IMR-90 (cell line): Measurements from ENCODE around the gene AHCYL2. TPM values are rescaled to one million over a fixed set of nuclear protein-coding genes. Genes with fewer than 3 reads are reported as not detected.
"Not testable (repeated sequence)": the region's sequence is repeated elsewhere in the genome, so short reads cannot be mapped to it uniquely, and the experiment has no call there.

Experiments
- ATAC-seq: fragments of 200-7000 bp; cut with Tn5 transposase; 2 replicates; pipeline ENCODE4 v1.9.1; 2020; ENCODE audit warnings: low read depth, mild to moderate bottlenecking, moderate library complexity
- BruUV-seq: library from RNA; stranded (reverse); fragments of 400-500 nt; replicated peaks from 2 replicates; lab custom pipeline; 2021; lab: Mats Ljungman, UMichigan
- CTCF ChIA-PET: fragments of 300-600 bp; formaldehyde crosslinking; extraction: SDS; loops from one replicate; lab custom pipeline; 2021; ENCODE audit warnings: antibody characterized with exemption; lab: Yijun Ruan, JAX
- POLR2A ChIA-PET: fragments of 300-600 bp; sonication (Branson Sonifier 250); formaldehyde crosslinking; loops from one replicate; lab custom pipeline; 2022; ENCODE audit warnings: antibody characterized with exemption; ENCODE audit not compliant: unreplicated experiment; lab: Charles Lee
- DNase-seq: peaks from one replicate; pipeline ENCODE4 v3.0.0; 2013
- H2AFZ ChIP-seq: replicated peaks from 2 replicates; pipeline ENCODE3; 2013; ENCODE audit warnings: low read length, mild to moderate bottlenecking; ENCODE audit not compliant: poor library complexity
- H2AK5ac ChIP-seq: 2 replicates; pipeline ENCODE4 v1.6.1; 2013; ENCODE audit warnings: low read depth, low read length, inconsistent platforms
- H2AK9ac ChIP-seq: replicated peaks from 2 replicates; pipeline ENCODE3; 2013; ENCODE audit warnings: mild to moderate bottlenecking, low read depth, low read length, moderate library complexity; ENCODE audit not compliant: poor library complexity
- H2BK120ac ChIP-seq: 2 replicates; pipeline ENCODE4 v1.6.1; 2013; ENCODE audit warnings: low read depth, low read length, inconsistent platforms
- H2BK15ac ChIP-seq: 3 replicates; pipeline ENCODE4 v1.6.1; 2013; ENCODE audit warnings: low read depth, low read length, inconsistent platforms
- H2BK20ac ChIP-seq: 2 replicates; pipeline ENCODE4 v1.6.1; 2013; ENCODE audit warnings: low read depth, mild to moderate bottlenecking, inconsistent platforms, low read length, moderate library complexity
- H2BK5ac ChIP-seq: 2 replicates; pipeline ENCODE4 v1.6.1; 2013; ENCODE audit warnings: mild to moderate bottlenecking, low read depth, low read length, inconsistent platforms; ENCODE audit not compliant: poor library complexity, severe bottlenecking
- H3K14ac ChIP-seq: replicated peaks from 2 replicates; pipeline ENCODE4 v1.6.1; 2013; ENCODE audit warnings: low read depth, low read length, inconsistent platforms
- H3K18ac ChIP-seq: 2 replicates; pipeline ENCODE4 v1.6.1; 2013; ENCODE audit warnings: low read depth, low read length, control low read depth
- H3K23ac ChIP-seq: 2 replicates; pipeline ENCODE4 v1.6.1; 2013; ENCODE audit warnings: low read depth, low read length, inconsistent platforms
- H3K27ac ChIP-seq: 2 replicates; pipeline ENCODE4 v1.5.1; 2013; ENCODE audit warnings: mild to moderate bottlenecking, control low read depth, low read length; ENCODE audit not compliant: insufficient read depth
- H3K27me3 ChIP-seq: 2 replicates; pipeline ENCODE4 v1.6.1; 2013; ENCODE audit warnings: low read length; ENCODE audit not compliant: control insufficient read depth, insufficient read depth
- H3K36me3 ChIP-seq: 2 replicates; pipeline ENCODE4 v1.6.1; 2013; ENCODE audit warnings: low read length, mixed read lengths; ENCODE audit not compliant: control insufficient read depth, insufficient read depth
- H3K4ac ChIP-seq: 2 replicates; pipeline ENCODE4 v1.6.1; 2013; ENCODE audit warnings: low read depth, low read length, inconsistent platforms
- H3K4me1 ChIP-seq: 2 replicates; pipeline ENCODE4 v1.6.1; 2013; ENCODE audit warnings: low read length, mixed read lengths; ENCODE audit not compliant: control insufficient read depth, insufficient read depth
- H3K4me2 ChIP-seq: 2 replicates; pipeline ENCODE4 v1.6.1; 2013; ENCODE audit warnings: low read depth, mild to moderate bottlenecking, control low read depth, low read length, moderate library complexity
- H3K4me3 ChIP-seq: 2 replicates; pipeline ENCODE4 v1.5.1; 2013; ENCODE audit warnings: low read depth, mild to moderate bottlenecking, control low read depth, low read length, moderate library complexity; ENCODE audit not compliant: insufficient read depth
- H3K56ac ChIP-seq: 2 replicates; pipeline ENCODE4 v1.6.1; 2013; ENCODE audit warnings: low read length, inconsistent platforms; ENCODE audit not compliant: insufficient read depth; ENCODE audit errors: extremely low read depth
- H3K79me1 ChIP-seq, 2 experiments: 2 replicates each; pipeline ENCODE4 v1.6.1; 2013; ENCODE audit warnings: low read length in 2 of 2, inconsistent platforms in 1 of 2, low read depth in 1 of 2
- H3K9ac ChIP-seq: 2 replicates; pipeline ENCODE4 v1.6.1; 2013; ENCODE audit warnings: low read depth, low read length, control low read depth
- H3K9me1 ChIP-seq: 2 replicates; pipeline ENCODE4 v1.6.1; 2013; ENCODE audit warnings: low read length, inconsistent platforms; ENCODE audit not compliant: insufficient read depth
- H3K9me3 ChIP-seq: 2 replicates; pipeline ENCODE4 v1.6.1; 2013; ENCODE audit warnings: low read length; ENCODE audit not compliant: control insufficient read depth, insufficient read depth
- H4K20me1 ChIP-seq: 2 replicates; pipeline ENCODE4 v1.6.1; 2013; ENCODE audit warnings: low read length, inconsistent platforms; ENCODE audit not compliant: insufficient read depth
- H4K5ac ChIP-seq: 2 replicates; pipeline ENCODE4 v1.6.1; 2013; ENCODE audit warnings: mild to moderate bottlenecking, low read depth, low read length, control low read depth
- H4K8ac ChIP-seq, 2 experiments: 2 replicates each; pipeline ENCODE4 v1.6.1; 2013; ENCODE audit warnings: low read depth in 2 of 2, low read length in 2 of 2, control low read depth in 1 of 2, inconsistent platforms in 1 of 2
- H4K91ac ChIP-seq: 2 replicates; pipeline ENCODE4 v1.6.1; 2013; ENCODE audit warnings: low read depth, low read length, inconsistent platforms; ENCODE audit not compliant: insufficient read depth
- CEBPB ChIP-seq: IDR thresholded peaks from 2 replicates; pipeline ENCODE4 v1.6.1; 2012; ENCODE audit warnings: low read depth, low read length, improper control_type of control experiment
- MAFK ChIP-seq: IDR thresholded peaks from 2 replicates; pipeline ENCODE4 v1.6.1; 2012; ENCODE audit warnings: low read depth, low read length, improper control_type of control experiment
- MAZ ChIP-seq: IDR thresholded peaks from 2 replicates; pipeline ENCODE4 v1.6.1; 2012; ENCODE audit warnings: low read depth, mild to moderate bottlenecking, low read length, improper control_type of control experiment, moderate library complexity, borderline replicate concordance
- POLR2A ChIP-seq: IDR thresholded peaks from 2 replicates; pipeline ENCODE4 v1.6.1; 2012; ENCODE audit warnings: mild to moderate bottlenecking, low read depth, low read length
- SMC3 ChIP-seq: fragments of 150-350 bp; IDR thresholded peaks from 2 replicates; pipeline ENCODE4 v1.6.1; 2016; ENCODE audit warnings: low read depth, mild to moderate bottlenecking, antibody characterized with exemption, low read length, moderate library complexity
- WGBS, 2 experiments: methylation state at CpG; one replicate each; pipeline versions ENCODE4 v1.1.5 to v1.1.7; 2013; ENCODE audit warnings: missing lambda C conversion rate in 2 of 2; ENCODE audit not compliant: insufficient read length in 1 of 2; ENCODE audit errors: extremely low coverage in 2 of 2; 5-methylcytosine and 5-hydroxymethylcytosine counted together
- dilution Hi-C: fragments of 300-500 bp; cut with HindIII; formaldehyde crosslinking; loops from one replicate; pipeline ENCODE4 v1.14.3; 2018; ENCODE audit warnings: low sequenced_read_pairs; ENCODE audit not compliant: unreplicated experiment
- in situ Hi-C: fragments of 300-500 bp; cut with MboI; formaldehyde crosslinking; loops from 3 replicates; pipeline ENCODE4 v1.14.3; 2019; ENCODE audit warnings: low sequenced_read_pairs, inconsistent platforms, mixed read lengths
- intact Hi-C: fragments of 100-400 bp; cut with micrococcal nuclease; formaldehyde crosslinking; loops from 2 replicates; pipeline ENCODE4 v1.10.0; 2022
- polyA plus RNA-seq, 3 experiments: library from polyadenylated mRNA; depleted of rRNA; stranded (reverse); fragments of >200 nt; gene quantifications; 2 replicates each; pipeline ENCODE4 v1.2.3, GENCODE V29; 2012; ENCODE audit warnings: low replicate concordance in 1 of 3
- total RNA-seq: library from RNA; depleted of rRNA; stranded (reverse); fragments of >200 nt; gene quantifications from 2 replicates; pipeline ENCODE4 v1.2.3, GENCODE V29; 2012
- TF ChIP-seq, protein P1 (sequence below): fragments of 150-350 bp; IDR thresholded peaks from 2 replicates; pipeline ENCODE4 v1.6.1; 2017; ENCODE audit warnings: mild to moderate bottlenecking, antibody characterized with exemption, low read length, low read depth

AHCYL2 gene
- total and polyA plus RNA-seq, 2 of the 4 experiments (the other 2 are of a cell fraction): 5.7 to 7.6 TPM

DNA sequence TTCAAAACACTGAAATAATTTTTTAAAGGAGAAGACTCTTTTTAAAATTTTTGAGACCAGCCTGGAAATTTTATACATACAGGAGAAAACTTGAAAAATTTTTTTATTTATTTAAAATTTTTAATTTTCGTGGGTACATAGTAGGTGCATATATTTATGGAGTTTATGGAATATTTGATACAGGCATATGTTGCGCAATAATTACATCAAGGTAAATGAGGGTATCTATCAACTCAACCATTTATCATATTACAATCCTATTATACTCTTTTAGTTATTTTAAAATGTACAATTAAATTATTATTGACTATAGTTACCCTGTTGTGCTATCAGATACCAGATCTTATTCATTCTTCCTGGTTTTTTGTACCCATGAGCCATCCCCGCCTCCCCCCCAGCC lies 75.1 kb downstream of the AHCYL2 start:
- Histone ChIP-seq H3K4me2 (no peak overlapping the region), H2BK20ac (no peak overlapping the region), H3K18ac (no peak overlapping the region), H2AFZ (no peak overlapping the region), H3K27ac (no peak overlapping the region), H3K56ac (no peak overlapping the region), H2AK5ac (no peak overlapping the region), H3K9me3 (0 out of 2 replicates have a peak, but pooled peaks cover 2% of the 10 kb centered on the region), H3K79me1 (no peaks in the 10 kb centered on the region), H2BK120ac (no peak overlapping the region), H3K36me3 (no peaks in the 10 kb centered on the region), H3K4me3 (no peak overlapping the region), H3K4ac (no peak overlapping the region), H3K14ac (no peak overlapping the region), H4K5ac (no peak overlapping the region), H3K4me1 (no peaks in the 10 kb centered on the region), H4K91ac (no peak overlapping the region), H4K8ac (no peak overlapping the region), H3K23ac (no peak overlapping the region), H2BK5ac (no peak overlapping the region), H3K9ac (no peak overlapping the region), H3K27me3 (no peaks in the 10 kb centered on the region), H2BK15ac (no peak overlapping the region), H4K20me1 (no peaks in the 10 kb centered on the region), H2AK9ac (no peak overlapping the region), H3K9me1 (no peaks in the 10 kb centered on the region)
- DNase-seq (no peak), ATAC-seq (no peak)
- dilution Hi-C loops (no loop called here), intact Hi-C loops (no loop called here), in situ Hi-C loops (no loop called here)
- WGBS, 2 experiments: no CpG with 5 or more reads among the region's 3 CpGs
- ChIA-PET POLR2A (no interaction called here), CTCF (no interaction called here)
- TF ChIP-seq SMC3: no peak
- TF ChIP-seq MAFK: no peak
- TF ChIP-seq, protein P1, sequence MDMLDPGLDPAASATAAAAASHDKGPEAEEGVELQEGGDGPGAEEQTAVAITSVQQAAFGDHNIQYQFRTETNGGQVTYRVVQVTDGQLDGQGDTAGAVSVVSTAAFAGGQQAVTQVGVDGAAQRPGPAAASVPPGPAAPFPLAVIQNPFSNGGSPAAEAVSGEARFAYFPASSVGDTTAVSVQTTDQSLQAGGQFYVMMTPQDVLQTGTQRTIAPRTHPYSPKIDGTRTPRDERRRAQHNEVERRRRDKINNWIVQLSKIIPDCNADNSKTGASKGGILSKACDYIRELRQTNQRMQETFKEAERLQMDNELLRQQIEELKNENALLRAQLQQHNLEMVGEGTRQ: no peak
- no peak for TF ChIP-seq MAZ
- TF ChIP-seq CEBPB: peak; percentile 94
- TF ChIP-seq POLR2A: no peak
- BruUV-seq: no TSS peak

DNA sequence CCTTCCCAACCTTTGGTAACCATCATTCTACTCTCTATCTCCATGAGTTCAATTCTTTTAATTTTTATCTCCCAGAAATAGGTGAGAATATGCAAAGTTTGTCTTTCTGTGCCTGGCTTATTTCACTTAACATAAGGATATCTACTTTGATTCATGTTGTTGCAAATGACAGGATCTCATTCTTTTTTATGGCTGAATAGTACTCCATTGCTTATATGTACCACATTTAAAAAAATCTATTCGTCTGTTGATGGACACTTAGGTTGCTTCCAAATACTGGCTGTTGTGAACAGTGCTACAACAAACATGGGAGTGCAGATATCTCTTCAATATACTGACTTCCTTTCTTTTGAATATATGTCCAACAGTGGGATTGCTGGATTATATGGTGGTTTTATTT lies 75.5 kb downstream of the AHCYL2 start:
- H3K9ac ChIP-seq, H2AK9ac ChIP-seq, H2BK120ac ChIP-seq, H2BK15ac ChIP-seq, intact Hi-C loops, POLR2A ChIA-PET, H4K5ac ChIP-seq, H2BK5ac ChIP-seq, ATAC-seq, H3K27ac ChIP-seq, H4K8ac ChIP-seq, H3K4me2 ChIP-seq, H2AK5ac ChIP-seq, H3K4ac ChIP-seq, H3K14ac ChIP-seq, H3K79me1 ChIP-seq, H4K20me1 ChIP-seq, H3K4me3 ChIP-seq, H3K9me1 ChIP-seq, H3K9me3 ChIP-seq, H3K23ac ChIP-seq, BruUV-seq, H3K4me1 ChIP-seq, dilution Hi-C loops, H3K56ac ChIP-seq, H3K27me3 ChIP-seq, in situ Hi-C loops, H3K18ac ChIP-seq, H2BK20ac ChIP-seq, H2AFZ ChIP-seq, DNase-seq, H3K36me3 ChIP-seq, CTCF ChIA-PET, H4K91ac ChIP-seq: not testable (repeated sequence)
- WGBS, 2 experiments: no CpG with 5 or more reads among the region's 1 CpG
